Thoracic aorta endothelial cell (primary cell): Measurements from ENCODE around the gene SLC44A2. TPM values are rescaled to one million over a fixed set of nuclear protein-coding genes. Genes with fewer than 3 reads are reported as not detected.

ENCODE experiments used
- total RNA-seq: library from RNA; depleted of rRNA; stranded (reverse); fragments of >200 nt; gene quantifications from 2 replicates; pipeline ENCODE4 v1.2.3, GENCODE V29; 2012

Gene SLC44A2
- 44.8 and 78.0 TPM in 2 replicates for total RNA-seq

GRCh38 chr19:10625003-10625761 lies at the start of gene SLC44A2:
TSS of gene SLC44A2 (plus strand) at chr19:10625553. CDS start at chr19:10625634, 81 bp downstream.

GRCh38 chr19:10587022-10587838 lies 38.1 kb upstream of the SLC44A2 start, which contains the start of gene AP1M2:
TSS of gene AP1M2 (minus strand) at chr19:10587312. CDS start at chr19:10587231, 81 bp downstream.

GRCh38 chr19:10653732-10654609 lies 28.6 kb downstream of the SLC44A2 start, which contains the start of gene ILF3:
TSS of gene ILF3 (plus strand) at chr19:10654346. CDS start at chr19:10670606, 16,260 bp downstream.

Other genes with a start within 250 kb of the SLC44A2 start
- gene TYK2, start 245.0 kb upstream of the SLC44A2 start, total RNA-seq, result 76.1 and 76.9 TPM in 2 replicates
- 237 and 265 TPM in 2 replicates for gene CDC37, start 222.0 kb upstream of the SLC44A2 start, total RNA-seq
- 3.9 and 5.7 TPM in 2 replicates for gene PDE4A, start 205.0 kb upstream of the SLC44A2 start, total RNA-seq
- gene KEAP1, start 122.2 kb upstream of the SLC44A2 start, total RNA-seq, result 59.3 and 65.0 TPM in 2 replicates
- not detected in 2 replicates for gene S1PR5, start 108.1 kb upstream of the SLC44A2 start, total RNA-seq
- 10.3 and 10.8 TPM in 2 replicates for gene ATG4D, start 81.6 kb upstream of the SLC44A2 start, total RNA-seq
- 9.2 and 9.3 TPM in 2 replicates for gene KRI1, start 59.5 kb upstream of the SLC44A2 start, total RNA-seq
- 1.6 and 2.4 TPM in 2 replicates for gene CDKN2D, start 56.6 kb upstream of the SLC44A2 start, total RNA-seq
- not detected in 2 replicates for gene AP1M2, start 38.2 kb upstream of the SLC44A2 start, total RNA-seq
- gene ILF3, start 28.8 kb downstream of the SLC44A2 start, total RNA-seq, result 194 and 256 TPM in 2 replicates
- 23.7 and 27.9 TPM in 2 replicates for gene QTRT1, start 75.9 kb downstream of the SLC44A2 start, total RNA-seq
- gene DNM2, start 92.5 kb downstream of the SLC44A2 start, total RNA-seq, result 121 and 149 TPM in 2 replicates
- 27.1 and 27.6 TPM in 2 replicates for gene TMED1, start 210.7 kb downstream of the SLC44A2 start, total RNA-seq
- not detected in 2 replicates for gene C19orf38, start 222.9 kb downstream of the SLC44A2 start, total RNA-seq
- gene CARM1, start 246.0 kb downstream of the SLC44A2 start, total RNA-seq, result 39.8 and 51.1 TPM in 2 replicates